Posterior vena cava (tissue), 2 donors: ENCODE results near the gene HLA-DOA. TPM values are rescaled to one million over a fixed set of nuclear protein-coding genes. Genes with fewer than 3 reads are reported as not detected.

Experiments
- DNase-seq: peaks from one replicate; pipeline ENCODE4 v3.0.0-alpha.2; 2020; ENCODE audit warnings: low spot score
- intact Hi-C, 2 donors: fragments of 100-400 bp; cut with DNase I; formaldehyde crosslinking; loops; one replicate each; pipeline versions ENCODE4 v1.14.1 to v1.14.2; 2022 to 2023
- total RNA-seq, 2 donors: library from RNA; stranded (reverse); fragmentation: NEBNext Ultra II Directional; extraction: Animal tissue kit (Norgen Biotek cat#: 25700); gene quantifications; one replicate each; pipeline ENCODE4 v1.2.1, GENCODE V29; 2021
- donor health status: DM: yes; HTN: yes; CAD: no.
- donor health status: DM: yes; HTN: yes; CAD: no.

Gene HLA-DOA
- total RNA-seq, 2 donors from 2014 or later: 3.1 to 3.5 TPM

DNA sequence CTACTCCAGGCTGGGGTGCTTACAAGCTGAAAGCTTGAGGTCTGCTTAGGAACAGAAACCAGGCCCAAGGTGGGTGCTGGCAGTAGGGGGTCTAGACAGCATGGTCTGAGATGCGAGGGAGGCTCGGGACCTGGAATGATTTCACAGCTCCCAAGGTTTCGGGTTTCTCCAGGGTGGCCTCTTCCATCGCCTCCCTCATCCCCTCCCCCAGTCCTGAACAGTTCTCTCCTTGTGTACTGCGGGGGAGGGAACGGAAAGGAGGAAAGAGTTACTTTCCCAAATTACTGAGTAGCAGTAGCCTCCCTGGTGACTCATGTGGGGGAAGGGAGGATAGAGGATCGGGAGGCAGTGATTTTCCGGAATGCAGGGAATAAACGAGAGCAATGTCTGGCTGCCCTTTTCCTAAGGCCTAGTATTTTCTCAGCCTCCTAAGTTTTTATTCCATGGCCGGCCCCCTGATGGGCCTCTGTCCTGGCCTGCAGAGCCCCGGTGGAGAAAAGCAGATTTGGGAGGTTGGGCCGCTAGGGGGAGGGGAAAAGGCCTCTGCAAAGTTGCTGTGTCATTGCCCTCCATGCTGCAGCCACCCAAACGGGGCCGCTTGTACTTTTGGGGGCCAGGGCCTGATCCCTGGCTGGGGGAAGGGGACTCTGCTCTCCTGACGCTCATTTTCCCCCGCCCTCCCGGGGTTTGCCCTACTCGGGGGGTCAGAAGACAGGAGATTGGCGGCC is 39.5 kb downstream of the HLA-DOA start:
- intact Hi-C loops: no loop called here
- peak; percentile 89 for DNase-seq

GRCh38 chr6:32968867-32969684 is 40.3 kb downstream of the HLA-DOA start:
- DNase-seq: peak; percentile 89
- intact Hi-C loops: no loop called here

DNA sequence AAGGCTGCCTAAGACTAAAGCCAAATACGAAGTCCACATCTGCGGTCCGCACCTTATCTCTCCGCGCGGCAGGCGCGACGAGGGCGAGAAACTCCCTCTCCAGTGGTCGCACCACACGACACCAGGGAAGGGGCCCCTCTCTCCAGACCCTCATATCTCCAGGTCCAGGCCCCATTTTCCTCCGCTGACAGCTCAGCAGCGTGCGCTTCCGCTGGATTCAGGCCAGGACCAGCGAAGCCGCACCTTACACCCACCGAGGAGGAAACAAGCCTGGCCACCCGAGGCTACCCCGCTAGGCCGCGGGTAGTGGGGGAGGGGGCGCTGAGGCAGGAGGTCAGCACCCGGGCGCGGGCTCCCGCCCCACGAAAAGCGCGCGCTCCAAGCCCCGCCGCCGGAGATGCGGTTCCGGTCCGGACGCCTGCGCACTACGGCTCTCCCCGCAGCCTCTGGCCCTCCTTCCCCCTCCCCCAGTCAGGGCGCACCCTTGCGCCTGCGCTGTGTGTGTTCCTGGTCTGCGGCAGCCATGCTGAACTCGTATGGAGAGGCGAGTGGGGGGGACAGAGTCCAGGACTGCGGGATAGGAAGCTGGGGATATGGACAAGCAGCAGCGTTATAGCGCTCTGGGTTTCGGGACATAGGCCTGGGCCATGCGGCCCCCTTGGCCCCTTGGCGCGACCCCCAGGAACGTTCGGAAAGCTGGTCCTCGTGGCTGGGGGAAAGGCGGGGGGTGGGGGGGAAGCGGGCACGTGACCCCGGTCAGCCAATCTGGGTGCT is 41.1 kb downstream of the HLA-DOA start, which contains the start of gene BRD2:
BRD2 (plus strand) TSS at position 502 of the 774 bp plus-strand sequence. CDS start 4,305 bp downstream, outside the sequence.
- DNase-seq: peak; percentile 99
- intact Hi-C loops: no loop called here

DNA sequence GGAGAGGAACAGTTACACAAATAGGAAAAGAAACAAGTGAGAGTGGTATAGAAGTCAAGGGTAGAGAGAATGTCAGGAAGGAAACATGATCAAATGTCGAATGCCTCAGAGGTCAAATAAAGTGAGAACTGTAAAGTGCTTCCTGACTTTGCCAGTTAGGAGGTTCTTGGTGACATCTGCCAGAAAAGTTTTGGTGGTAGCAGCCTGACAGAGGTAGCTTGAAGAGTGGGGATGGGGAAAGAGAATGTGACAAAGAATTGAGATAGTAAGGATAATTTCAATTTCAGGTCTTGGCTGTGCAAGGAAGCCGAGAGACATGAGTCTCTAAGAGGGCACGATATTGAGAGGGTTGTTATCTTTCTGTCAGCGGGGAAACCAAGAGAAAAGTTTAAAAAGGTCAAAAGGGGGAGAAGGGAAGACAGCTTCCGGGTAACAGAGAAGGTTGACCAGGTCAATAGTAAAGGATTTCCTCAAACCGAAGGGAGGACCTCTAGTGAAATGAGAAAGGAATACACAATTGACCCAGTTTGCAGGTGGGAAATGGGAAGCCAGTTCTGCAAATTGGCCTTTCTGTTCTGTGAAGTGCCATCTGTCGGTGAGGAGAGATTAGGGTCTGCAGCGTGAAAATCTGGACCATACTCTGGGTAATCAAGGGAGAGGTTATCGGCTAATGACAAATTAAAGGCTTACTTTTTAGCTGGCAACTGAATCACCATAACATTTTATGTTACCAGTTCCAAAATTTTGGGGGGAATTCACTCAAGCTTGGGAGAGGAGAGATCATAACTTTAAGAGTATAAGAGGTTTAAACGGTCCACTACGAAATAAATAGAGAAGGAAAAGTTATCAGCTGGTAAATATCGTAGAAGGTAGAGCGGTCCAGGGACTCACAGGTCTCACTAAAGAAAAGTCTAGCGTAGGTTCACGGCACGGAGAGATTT is 42.0 kb downstream of the HLA-DOA start:
- intact Hi-C loops: no loop called here
- no peak for DNase-seq

DNA sequence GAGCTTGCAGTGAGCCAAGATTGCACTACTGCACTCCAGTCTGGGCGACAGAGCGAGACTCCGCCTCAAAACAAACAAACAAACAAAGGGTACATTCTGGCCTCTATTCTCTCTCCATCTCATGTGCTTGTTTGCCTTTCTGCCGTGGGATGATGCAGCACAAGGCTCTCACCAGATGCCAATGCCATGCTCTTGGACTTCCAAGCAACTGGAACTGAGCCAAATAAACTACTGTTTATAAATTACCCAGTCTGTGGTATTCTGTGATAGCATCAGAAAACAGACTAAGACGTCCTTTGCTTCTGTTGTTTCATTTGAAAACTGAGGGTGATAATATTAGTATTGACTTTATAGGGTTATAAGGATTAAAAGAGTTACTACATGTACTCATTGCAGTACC is 44.6 kb downstream of the HLA-DOA start:
- intact Hi-C loops: no loop called here

DNA sequence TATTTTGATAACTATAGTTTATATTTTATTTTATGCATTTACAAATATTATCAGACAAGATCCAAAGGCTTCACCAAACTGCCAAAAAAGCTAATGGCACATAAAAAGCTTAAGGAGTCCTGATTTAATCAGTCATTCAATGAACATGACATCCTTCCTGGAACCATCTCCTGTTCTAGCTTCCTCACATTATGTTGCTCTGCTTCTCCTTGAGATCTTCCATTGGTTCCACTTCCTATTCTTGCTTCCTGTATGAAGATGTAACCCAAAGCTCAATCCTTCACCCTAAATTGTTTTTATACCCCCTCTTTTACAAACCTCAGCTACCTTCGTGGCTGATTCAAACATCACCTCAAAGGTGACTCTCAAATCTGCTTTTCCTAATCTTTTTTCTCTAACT is 45.5 kb downstream of the HLA-DOA start:
- intact Hi-C loops: no loop called here

More for the DNA sequence above, 44.6 kb downstream of the HLA-DOA start:
- no peak for DNase-seq

DNA sequence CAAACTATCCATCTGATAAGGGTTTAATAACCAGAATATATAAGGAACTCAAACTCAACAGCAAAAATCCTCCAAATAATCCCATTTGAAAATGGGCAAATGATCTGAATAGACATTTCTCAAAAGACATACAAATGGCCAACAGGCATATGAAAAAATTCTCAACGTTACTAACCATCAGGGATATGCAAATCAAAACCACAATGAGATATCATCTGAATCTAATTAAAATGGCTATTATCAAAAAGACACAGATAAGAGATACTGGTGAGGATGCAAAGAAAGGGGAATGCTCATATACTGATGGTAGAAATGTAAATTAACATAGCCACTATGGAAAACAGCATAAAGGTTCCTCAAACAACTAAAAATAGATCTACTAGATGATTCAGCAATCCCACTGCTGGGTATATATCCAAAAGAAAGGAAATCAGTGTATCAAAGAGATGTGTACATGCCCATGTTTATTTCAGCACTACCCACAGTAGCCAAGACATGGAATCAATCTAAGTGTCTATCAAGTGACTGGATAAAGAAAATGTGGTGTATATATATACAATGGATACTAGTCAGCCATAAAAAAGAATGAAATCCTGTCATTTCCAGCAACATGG is 47.1 kb downstream of the HLA-DOA start:
- no peak for DNase-seq
- intact Hi-C loops: no loop called here

More for the DNA sequence above, 45.5 kb downstream of the HLA-DOA start:
- no peak for DNase-seq

DNA sequence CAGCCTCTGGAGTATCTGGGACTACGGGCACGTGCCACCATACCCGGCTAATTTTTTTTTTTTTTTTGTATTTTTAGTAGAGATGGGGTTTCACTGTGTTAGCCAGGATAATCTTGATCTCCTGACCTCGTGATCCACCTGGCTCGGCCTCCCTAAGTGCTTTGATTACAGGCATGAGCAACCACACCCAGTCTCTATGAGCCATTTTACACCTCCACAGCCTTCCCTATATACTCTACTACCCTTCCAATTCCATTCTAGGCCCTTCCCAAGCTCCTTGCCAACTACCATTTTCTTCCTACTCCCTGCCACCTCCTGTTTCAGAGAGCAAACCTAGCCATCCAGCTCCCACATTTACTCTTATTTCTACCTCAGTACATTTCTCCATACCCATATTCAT is 48.8 kb downstream of the HLA-DOA start:
- intact Hi-C loops: loop anchor here in 1 of 2 donors (2.0 kb wide), 1 partner anchor 64 kb away; no protein-coding TSS in a partner anchor
- DNase-seq: no peak

- no peak for DNase-seq
- intact Hi-C loops: no loop called here
Measured at GRCh38 chr6:32956176-32956575, 53.2 kb downstream of the HLA-DOA start.

GRCh38 chr6:32954986-32955802 is 54.2 kb downstream of the HLA-DOA start:
- intact Hi-C loops: no loop called here
- no peak for DNase-seq

- no peak for DNase-seq
- intact Hi-C loops: no loop called here
Measured at GRCh38 chr6:32954267-32954666, 55.1 kb downstream of the HLA-DOA start.

Other genes with a start within 250 kb of the HLA-DOA start
- gene HLA-DQB2, start 246.1 kb downstream of the HLA-DOA start, total RNA-seq: 1 to 10 TPM; 2.0 to 4.3 TPM
- under 1 TPM; 0.19 to 0.69 TPM for gene HLA-DOB, start 192.6 kb downstream of the HLA-DOA start, total RNA-seq
- 10 to 100 TPM; 23.3 to 27.4 TPM for gene TAP2, start 170.9 kb downstream of the HLA-DOA start, total RNA-seq
- 10 to 100 TPM; 37.7 to 42.8 TPM for gene PSMB8, start 165.5 kb downstream of the HLA-DOA start, total RNA-seq
- 10 to 100 TPM; 30.2 to 47.3 TPM for gene TAP1, start 155.9 kb downstream of the HLA-DOA start, total RNA-seq
- 10 to 100 TPM; 23.9 to 25.6 TPM for gene PSMB9, start 155.4 kb downstream of the HLA-DOA start, total RNA-seq
- 10 to 100 TPM in 1 of 2 donors, 1 to 10 TPM in 1; 8.0 to 19.2 TPM for gene HLA-DMB, start 68.6 kb downstream of the HLA-DOA start, total RNA-seq
- 10 to 100 TPM; 16.1 to 35.0 TPM for gene HLA-DMA, start 56.5 kb downstream of the HLA-DOA start, total RNA-seq
- 100 to 1,000 TPM; 125 to 129 TPM for gene BRD2, start 41.0 kb downstream of the HLA-DOA start, total RNA-seq
- 10 to 100 TPM; 44.4 to 84.9 TPM for gene HLA-DPA1, start 64.1 kb upstream of the HLA-DOA start, total RNA-seq
- gene HLA-DPB1, start 66.4 kb upstream of the HLA-DOA start, total RNA-seq: 10 to 100 TPM; 37.4 to 63.9 TPM
- 1 to 10 TPM in 1 of 2 donors, under 1 TPM in 1; 0.43 to 1.0 TPM for gene COL11A2, start 182.9 kb upstream of the HLA-DOA start, total RNA-seq
- gene RXRB, start 191.1 kb upstream of the HLA-DOA start, total RNA-seq: 10 to 100 TPM; 31.3 to 31.7 TPM
- 10 to 100 TPM; 79.4 to 86.2 TPM for gene SLC39A7, start 191.3 kb upstream of the HLA-DOA start, total RNA-seq
- 1 to 10 TPM; 2.8 to 4.0 TPM for gene HSD17B8, start 195.1 kb upstream of the HLA-DOA start, total RNA-seq
- gene RING1, start 198.9 kb upstream of the HLA-DOA start, total RNA-seq: 10 to 100 TPM; 29.8 to 32.2 TPM